HG02798 (cell line): ENCODE results near the gene PIANP.

Experiments used
- ATAC-seq: cut with Tn5 transposase; IDR thresholded peaks from one replicate; pipeline ENCODE4 v1.9.1; 2021; ENCODE audit warnings: mild to moderate bottlenecking; ENCODE audit not compliant: unreplicated experiment, poor library complexity

Gene PIANP

GRCh38 chr12:6684609-6685008, 16.0 kb downstream of the PIANP start:
- ATAC-seq: no peak

DNA sequence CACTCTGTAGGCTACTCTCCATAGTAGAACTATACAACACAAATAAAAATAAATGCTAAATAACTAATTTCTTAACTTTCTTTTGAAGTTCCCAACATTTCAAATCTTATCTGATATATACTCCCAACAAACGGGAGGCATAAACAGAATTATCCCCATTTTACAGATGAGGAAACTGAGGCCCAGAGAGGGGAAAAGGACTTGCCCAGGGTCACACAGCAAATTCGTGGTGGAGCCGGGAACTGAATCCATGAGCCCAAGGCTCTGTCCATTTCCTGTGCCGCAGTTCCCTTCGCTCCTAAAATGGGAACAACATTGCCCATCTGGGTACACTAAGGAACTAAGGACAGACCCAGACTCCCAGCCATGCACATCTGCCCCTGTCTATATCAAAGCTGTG, 23.7 kb downstream of the PIANP start:
- no peak for ATAC-seq

DNA sequence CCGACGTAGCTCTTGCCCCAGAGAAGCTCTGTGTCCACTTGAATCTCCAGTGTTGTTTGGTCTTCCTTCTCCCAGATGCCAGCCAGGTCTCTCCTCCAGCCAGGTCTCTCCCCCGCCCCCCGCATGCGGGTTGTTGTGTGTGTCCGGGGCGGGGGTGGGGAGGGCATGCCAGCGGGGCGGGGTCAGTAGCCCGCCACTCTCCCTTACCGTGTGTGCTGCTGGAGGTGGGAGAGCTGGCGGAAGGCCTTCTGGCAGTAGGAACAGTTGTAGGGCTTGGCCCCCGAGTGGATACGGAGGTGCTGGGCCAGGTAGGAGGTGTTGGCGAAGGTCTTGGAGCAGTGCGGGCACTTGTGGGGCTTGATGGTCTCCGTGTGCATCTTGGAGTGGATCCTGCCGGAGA, 28.5 kb downstream of the PIANP start:
- ATAC-seq: no peak

GRCh38 chr12:6667559-6668210, 32.9 kb downstream of the PIANP start:
- no peak for ATAC-seq

- ATAC-seq: no peak
Observed at GRCh38 chr12:6666211-6666610, 34.4 kb downstream of the PIANP start.

DNA sequence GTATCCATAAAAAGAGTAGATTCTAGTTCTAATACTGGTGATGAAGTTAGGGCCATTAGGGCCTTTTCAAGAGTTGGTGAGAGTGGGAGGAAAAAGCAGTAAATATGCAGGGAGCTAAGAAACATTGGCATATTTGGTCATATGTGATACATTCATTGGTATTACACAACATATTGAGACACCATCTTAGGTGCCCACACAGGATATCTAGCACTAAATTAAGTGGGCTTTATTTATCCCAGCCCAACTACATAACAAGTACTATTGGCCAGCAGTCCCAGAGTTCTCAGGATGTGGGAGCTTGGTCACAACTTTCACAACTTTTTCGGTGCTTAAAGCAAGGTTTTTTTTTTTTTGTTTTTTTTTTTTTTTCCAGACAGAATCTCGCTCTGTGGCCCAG, 35.7 kb downstream of the PIANP start:
- ATAC-seq: no peak

GRCh38 chr12:6662906-6663742, 37.5 kb downstream of the PIANP start, which contains the start of gene ING4:
Gene ING4 (minus strand): TSS chr12:6663119. CDS start chr12:6663101, 18 bp downstream.
- ATAC-seq: peak; percentile 98

DNA sequence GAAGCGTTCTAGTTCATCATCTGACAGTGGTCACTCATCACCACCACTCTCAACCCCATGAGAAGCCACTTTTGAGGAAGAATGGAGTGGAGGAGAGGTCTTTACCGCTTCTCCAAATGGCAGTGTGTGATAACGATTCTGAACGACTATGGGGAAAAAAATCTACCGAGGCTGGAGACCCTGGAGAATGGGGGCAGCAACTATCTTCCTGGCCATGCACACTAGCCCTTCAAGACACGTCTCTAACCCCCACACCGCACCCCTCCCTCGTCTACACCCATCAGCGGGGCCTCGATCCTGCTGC, 38.1 kb downstream of the PIANP start:
- ATAC-seq: no peak

GRCh38 chr12:6653987-6654386, 46.6 kb downstream of the PIANP start:
- ATAC-seq: no peak

DNA sequence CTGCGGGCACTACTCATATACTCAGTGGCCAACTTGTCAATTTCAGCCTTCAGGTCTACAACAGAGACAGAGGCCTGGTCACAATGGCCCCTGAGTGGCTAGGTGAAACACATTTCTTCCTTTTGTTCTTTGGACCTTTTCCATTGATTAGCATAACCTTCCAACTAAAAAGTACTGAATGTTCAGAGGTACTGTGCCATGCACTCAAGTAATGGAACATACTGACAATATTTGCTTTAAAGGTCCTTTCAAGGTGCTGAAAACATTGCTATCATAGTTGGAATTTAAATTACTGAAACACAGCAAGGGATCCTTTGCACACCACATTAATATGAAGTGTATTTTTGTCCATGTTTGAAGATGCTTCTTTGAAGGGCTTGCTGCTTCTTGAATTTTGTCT, 47.3 kb downstream of the PIANP start:
- ATAC-seq: no peak

GRCh38 chr12:6652391-6652790, 48.2 kb downstream of the PIANP start:
- no peak for ATAC-seq

GRCh38 chr12:6650832-6651231, 49.8 kb downstream of the PIANP start:
- ATAC-seq: no peak

- peak; percentile 52 for ATAC-seq
Observed at GRCh38 chr12:6647083-6647604, 53.5 kb downstream of the PIANP start, which contains the start of gene ACRBP. Gene ACRBP (minus strand): TSS chr12:6647432. CDS start chr12:6647366, 66 bp downstream.

DNA sequence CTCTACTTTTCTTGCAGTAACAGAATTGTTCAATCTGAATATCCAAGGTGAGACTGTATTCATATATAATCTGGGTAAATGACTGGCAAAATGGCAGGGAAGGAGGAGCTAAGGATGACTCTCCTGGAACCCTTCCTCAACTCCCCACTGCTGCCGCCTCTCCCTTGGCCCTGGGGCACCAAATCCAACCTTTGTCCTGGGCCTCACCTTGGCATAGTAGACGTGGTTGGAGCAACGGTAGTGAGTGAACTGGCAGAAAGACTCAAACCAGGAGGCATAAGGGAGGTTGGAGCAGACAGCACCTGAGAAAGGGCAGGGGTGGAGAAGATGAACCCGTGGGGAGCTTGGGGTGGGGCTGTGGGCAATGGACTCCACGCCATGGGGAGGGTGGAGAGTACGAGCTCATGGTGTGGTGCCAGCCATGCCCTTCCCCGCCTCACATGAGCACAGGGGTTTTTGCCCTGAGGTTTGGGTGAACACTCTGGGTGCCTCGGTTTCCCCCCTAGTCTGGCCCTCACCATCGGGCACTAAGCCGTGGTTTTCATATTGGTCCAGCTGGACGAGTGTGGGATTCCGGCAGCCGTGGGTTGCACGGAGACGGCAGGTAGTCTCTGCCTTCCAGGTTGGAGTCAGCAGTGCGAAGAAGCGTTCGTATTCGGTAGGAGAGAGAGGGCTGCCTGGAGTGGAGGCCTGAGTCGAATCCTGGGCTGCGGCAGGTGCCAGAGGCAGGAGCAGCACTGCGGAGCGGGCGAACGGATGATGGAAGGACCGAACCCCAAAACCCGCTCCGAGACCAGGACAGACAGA, 54.1 kb downstream of the PIANP start:
- ATAC-seq: no peak

GRCh38 chr12:6644903-6645302, 55.7 kb downstream of the PIANP start:
- ATAC-seq: no peak

DNA sequence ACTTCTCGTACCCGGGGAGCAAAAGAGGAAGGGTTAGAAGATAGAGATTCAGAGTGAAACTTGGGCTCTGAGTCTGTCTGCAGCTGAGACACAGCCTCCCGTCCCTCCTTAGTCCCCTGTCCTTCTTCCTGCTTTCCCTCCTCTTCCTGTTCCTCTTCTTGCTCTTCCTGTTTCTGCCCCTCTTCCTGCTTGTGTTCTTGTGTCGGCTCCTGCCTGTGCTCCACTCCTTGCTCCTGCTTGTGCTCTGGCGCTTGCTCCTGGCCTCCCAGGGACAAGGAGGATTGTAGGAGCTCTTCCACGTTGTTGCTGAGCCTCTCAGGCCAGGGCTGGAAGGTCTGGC, 56.4 kb downstream of the PIANP start:
- ATAC-seq: no peak
